Measurements from ENCODE around the gene ZNF678.

The ZNF678 gene

GRCh38 chr1:227563324-227564201 lies at the start of gene ZNF678:
Gene ZNF678 (plus strand): TSS chr1:227563556. CDS start chr1:227650992, 87,436 bp downstream.
- DNase-seq (ENCODE audit: low spot score): peak; percentile 95

GRCh38 chr1:227518876-227519275 lies 44.5 kb upstream of the ZNF678 start:
- DNase-seq (ENCODE audit: low spot score): no peak

GRCh38 chr1:227521782-227522181 lies 41.6 kb upstream of the ZNF678 start:
- no peak for DNase-seq (ENCODE audit: low spot score)

- DNase-seq (ENCODE audit: low spot score): no peak
Observed at GRCh38 chr1:227526524-227526923, 36.8 kb upstream of the ZNF678 start.

GRCh38 chr1:227532019-227532619 lies 31.2 kb upstream of the ZNF678 start:
- no peak for DNase-seq (ENCODE audit: low spot score)

GRCh38 chr1:227540170-227541098 lies 22.9 kb upstream of the ZNF678 start:
- DNase-seq (ENCODE audit: low spot score): no peak

- DNase-seq (ENCODE audit: low spot score): no peak
Observed at GRCh38 chr1:227541129-227541528, 22.2 kb upstream of the ZNF678 start.

- DNase-seq (ENCODE audit: low spot score): no peak
Observed at GRCh38 chr1:227541796-227542152, 21.6 kb upstream of the ZNF678 start.

- no peak for DNase-seq (ENCODE audit: low spot score)
Observed at GRCh38 chr1:227542153-227543120, 20.9 kb upstream of the ZNF678 start.

GRCh38 chr1:227543283-227544066 lies 19.9 kb upstream of the ZNF678 start:
- DNase-seq (ENCODE audit: low spot score): no peak

GRCh38 chr1:227544067-227545050 lies 19.0 kb upstream of the ZNF678 start:
- DNase-seq (ENCODE audit: low spot score): no peak

- DNase-seq (ENCODE audit: low spot score): no peak
Observed at GRCh38 chr1:227545361-227545760, 18.0 kb upstream of the ZNF678 start.

- no peak for DNase-seq (ENCODE audit: low spot score)
Observed at GRCh38 chr1:227546059-227546458, 17.3 kb upstream of the ZNF678 start.

GRCh38 chr1:227546598-227547309 lies 16.6 kb upstream of the ZNF678 start:
- no peak for DNase-seq (ENCODE audit: low spot score)

GRCh38 chr1:227547310-227548118 lies 15.8 kb upstream of the ZNF678 start:
- DNase-seq (ENCODE audit: low spot score): no peak

GRCh38 chr1:227548119-227548397 lies 15.3 kb upstream of the ZNF678 start:
- no peak for DNase-seq (ENCODE audit: low spot score)

GRCh38 chr1:227548448-227548847 lies 14.9 kb upstream of the ZNF678 start:
- no peak for DNase-seq (ENCODE audit: low spot score)

GRCh38 chr1:227549892-227550291 lies 13.5 kb upstream of the ZNF678 start:
- no peak for DNase-seq (ENCODE audit: low spot score)

Data from RKO (cell line).